Activated B cell treated with CpG ODN at 0.5 μM for 24 hours (primary cell): ENCODE results near the gene ARHGEF1. TPM values are rescaled to one million over a fixed set of nuclear protein-coding genes. Genes with fewer than 3 reads are reported as not detected.

Source experiments
- ATAC-seq: fragments of 200-7000 bp; cut with Tn5 transposase; one replicate; pipeline ENCODE4 v1.10.0; 2021; ENCODE audit warnings: low read depth, mild to moderate bottlenecking, moderate library complexity
- CTCF ChIA-PET: fragments of 350-600 bp; sonication (Branson Sonifier 250); formaldehyde crosslinking; loops from one replicate; lab custom pipeline; 2021; ENCODE audit warnings: antibody characterized with exemption; lab: Charles Lee
- POLR2A ChIA-PET: fragments of 350-600 bp; sonication (Branson Sonifier 250); formaldehyde crosslinking; loops from one replicate; lab custom pipeline; 2021; ENCODE audit warnings: antibody characterized with exemption; lab: Charles Lee
- DNase-seq: peaks from one replicate; pipeline ENCODE4 v3.0.0; 2022
- H3K27ac Mint-ChIP-seq: one replicate; pipeline ENCODE4 v1.8.0; 2020; ENCODE audit warnings: mixed read lengths
- H3K27me3 Mint-ChIP-seq: one replicate; pipeline ENCODE4 v1.8.0; 2021; ENCODE audit warnings: mixed read lengths
- H3K36me3 Mint-ChIP-seq: one replicate; pipeline ENCODE4 v1.8.0; 2021; ENCODE audit warnings: low read depth, mixed read lengths
- H3K4me1 Mint-ChIP-seq: one replicate; pipeline ENCODE4 v1.8.0; 2021; ENCODE audit warnings: mixed read lengths
- H3K4me3 Mint-ChIP-seq: one replicate; pipeline ENCODE4 v1.8.0; 2020; ENCODE audit warnings: mild to moderate bottlenecking, mixed read lengths
- H3K9me3 Mint-ChIP-seq: one replicate; pipeline ENCODE4 v1.8.0; 2020; ENCODE audit warnings: mixed read lengths
- CTCF ChIP-seq: fragments of 200-600 bp; IDR thresholded peaks from one replicate; pipeline ENCODE4 v1.8.0; 2022; ENCODE audit warnings: antibody characterized with exemption, mild to moderate bottlenecking
- intact Hi-C: fragments of 100-400 bp; cut with micrococcal nuclease; formaldehyde crosslinking; loops from one replicate; pipeline ENCODE4 v1.15.1; 2024
- total RNA-seq: library from RNA; stranded (reverse); gene quantifications from 2 replicates; pipeline ENCODE4 v1.2.3, GENCODE V29; 2022

The ARHGEF1 gene
- total RNA-seq, 1 donor from 2014 or later, result 418 TPM

DNA sequence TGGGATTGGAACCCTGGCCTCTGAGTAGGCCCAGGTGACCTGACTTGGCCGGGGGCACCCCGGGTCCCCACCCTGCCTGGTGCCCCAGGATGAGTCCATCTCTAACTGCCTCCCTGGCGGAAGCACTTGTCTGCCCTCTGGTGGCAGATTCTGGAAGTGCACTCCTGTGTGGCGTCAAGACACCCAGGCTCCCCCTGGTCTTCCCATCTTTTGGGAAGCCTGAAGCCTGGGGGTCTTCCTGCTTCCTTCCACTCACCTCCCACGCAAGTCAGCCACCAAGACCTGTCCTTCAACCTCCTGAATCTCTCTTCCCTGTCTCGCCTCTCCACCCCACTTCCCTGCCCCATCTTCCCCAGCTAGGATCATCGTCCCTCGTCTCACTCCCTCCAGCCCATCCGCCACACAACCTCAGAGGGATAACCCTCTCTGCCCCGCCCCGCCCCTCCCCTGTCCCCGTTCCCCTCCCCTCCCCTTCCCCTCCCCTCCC is 68.7 kb downstream of the ARHGEF1 start:
- Mint-ChIP-seq H3K4me1 (peaks cover 29% of the 10 kb centered on the region), H3K36me3 (peaks cover 9% of the 10 kb centered on the region), H3K27ac (peak overlapping the region; percentile 41), H3K27me3 (no peaks in the 10 kb centered on the region), H3K4me3 (no peak overlapping the region), H3K9me3 (no peaks in the 10 kb centered on the region)
- ATAC-seq (peak; percentile 99), DNase-seq (peak; percentile 86)
- POLR2A ChIA-PET, result interaction anchor here (0.7 to 2.1 kb wide), 6 partner anchors 65 to 130 kb away, joined by 3 to 18 read pairs (median 12); partner anchors contain the start of genes CD79A and RPS19
- peak; percentile 92 for TF ChIP-seq CTCF
- CTCF ChIA-PET, result interaction anchor here (0.6 to 4.4 kb wide), 9 partner anchors 10 to 159 kb away, joined by 3 to 66 read pairs (median 4); partner anchors contain the start of genes CD79A and RPS19
- intact Hi-C loops, result loop anchor here (1.0 to 10.0 kb wide), 4 partner anchors 16 to 1177 kb away; partner anchors contain the start of genes MIA and RAB4B

- CTCF ChIA-PET, result interaction anchor here (1.4 kb wide), 1 partner anchor 96 kb away, joined by 5 read pairs; the partner anchor contains the start of gene RPS19
- POLR2A ChIA-PET, result no interaction called here
- intact Hi-C loops, result loop anchor here (10.0 kb wide), 1 partner anchor 1181 kb away; the partner anchor contains the start of genes MIA and RAB4B
Observed at GRCh38 chr19:41955521-41955920, 72.5 kb downstream of the ARHGEF1 start.

GRCh38 chr19:41956621-41957020 is 73.6 kb downstream of the ARHGEF1 start:
- Mint-ChIP-seq H3K4me1 (peaks cover 19% of the 10 kb centered on the region), H3K36me3 (peaks cover 18% of the 10 kb centered on the region), H3K9me3 (no peaks in the 10 kb centered on the region), H3K27me3 (no peaks in the 10 kb centered on the region), H3K4me3 (no peak overlapping the region), H3K27ac (no peak overlapping the region)
- ATAC-seq, result no peak
- POLR2A ChIA-PET, result interaction anchor here (1.0 to 1.6 kb wide), 2 partner anchors 81 to 97 kb away, joined by 6 to 8 read pairs; partner anchors contain the start of gene RPS19
- no peak for TF ChIP-seq CTCF
- CTCF ChIA-PET, result interaction anchor here (2.7 to 3.8 kb wide), 2 partner anchors 83 to 97 kb away, joined by 12 to 23 read pairs; partner anchors contain the start of gene RPS19
- intact Hi-C loops, result loop anchor here (1.0 to 10.0 kb wide), 2 partner anchors 163 to 1182 kb away; partner anchors contain the start of genes MIA and RAB4B
- DNase-seq, result no peak

More at GRCh38 chr19:41955521-41955920, 72.5 kb downstream of the ARHGEF1 start:
- ATAC-seq (no peak), DNase-seq (no peak)
- Mint-ChIP-seq H3K4me3 (no peak overlapping the region), H3K27me3 (no peaks in the 10 kb centered on the region), H3K4me1 (peaks cover 26% of the 10 kb centered on the region), H3K9me3 (no peaks in the 10 kb centered on the region), H3K27ac (no peak overlapping the region), H3K36me3 (peaks cover 18% of the 10 kb centered on the region)
- no peak for TF ChIP-seq CTCF

Other genes with a start within 250 kb of the ARHGEF1 start
- gene CEACAM7, start 194.9 kb upstream of the ARHGEF1 start, total RNA-seq, result not detected in 2 replicates
- not detected in 2 replicates for gene CEACAM5, start 174.6 kb upstream of the ARHGEF1 start, total RNA-seq
- gene CEACAM6, start 127.7 kb upstream of the ARHGEF1 start, total RNA-seq, result not detected in 2 replicates
- not detected in 2 replicates for gene CEACAM3, start 86.6 kb upstream of the ARHGEF1 start, total RNA-seq
- not detected in 2 replicates for gene LYPD4, start 38.5 kb upstream of the ARHGEF1 start, total RNA-seq
- not detected in 2 replicates for gene DMRTC2, start 38.1 kb upstream of the ARHGEF1 start, total RNA-seq
- gene RPS19, start 22.9 kb upstream of the ARHGEF1 start, total RNA-seq, result 4,196 and 4,853 TPM in 2 replicates
- gene CD79A, start 5.9 kb upstream of the ARHGEF1 start, total RNA-seq, result 889 and 943 TPM in 2 replicates
- gene ERFL, start 45.3 kb downstream of the ARHGEF1 start, total RNA-seq, result 0.64 and 1.1 TPM in 2 replicates
- gene RABAC1, start 76.1 kb downstream of the ARHGEF1 start, total RNA-seq, result 96.7 and 102 TPM in 2 replicates
- 1.4 and 1.8 TPM in 2 replicates for gene ATP1A3, start 111.0 kb downstream of the ARHGEF1 start, total RNA-seq
- gene GRIK5, start 187.0 kb downstream of the ARHGEF1 start, total RNA-seq, result 0.09 and 0.15 TPM in 2 replicates
- gene ZNF574, start 193.0 kb downstream of the ARHGEF1 start, total RNA-seq, result 27.7 and 29.6 TPM in 2 replicates
- gene POU2F2, start 249.3 kb downstream of the ARHGEF1 start, total RNA-seq, result 508 and 577 TPM in 2 replicates